ENCODE measurements around the gene MAN2A1.

Gene MAN2A1

DNA sequence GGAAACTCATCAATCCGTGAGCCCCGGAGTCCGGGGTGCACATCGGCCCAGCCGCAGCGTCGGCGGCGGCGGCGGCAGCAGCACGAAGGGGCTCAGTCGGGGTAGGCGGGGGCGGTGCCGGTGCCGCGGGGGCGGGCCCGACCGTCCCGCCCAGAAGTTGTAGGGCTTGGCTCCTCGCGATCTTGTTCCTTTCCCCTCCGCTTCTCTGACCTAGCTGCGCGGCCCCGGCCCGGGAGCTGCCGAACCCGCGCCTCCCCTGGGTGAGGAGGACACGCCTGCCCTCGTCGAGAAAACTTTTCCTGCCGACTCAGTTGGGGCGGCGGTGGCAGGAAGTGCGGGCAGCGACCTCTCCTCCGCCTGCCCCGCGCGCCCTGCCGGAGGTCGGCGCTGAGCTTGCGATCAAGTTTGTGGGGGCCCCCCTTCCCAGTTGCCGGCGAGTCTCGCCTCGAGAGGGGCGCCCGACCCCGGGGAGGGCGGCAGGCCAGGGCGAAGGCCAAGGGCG lies at the start of gene MAN2A1:
MAN2A1 (plus strand) TSS at position 188 of the 502 bp plus-strand sequence. CDS start 491 bp downstream, outside the sequence.
- intact Hi-C loops (cut with DNase I), result loop anchor here (5.0 kb wide), 1 partner anchor 77 kb away; no protein-coding TSS in a partner anchor

DNA sequence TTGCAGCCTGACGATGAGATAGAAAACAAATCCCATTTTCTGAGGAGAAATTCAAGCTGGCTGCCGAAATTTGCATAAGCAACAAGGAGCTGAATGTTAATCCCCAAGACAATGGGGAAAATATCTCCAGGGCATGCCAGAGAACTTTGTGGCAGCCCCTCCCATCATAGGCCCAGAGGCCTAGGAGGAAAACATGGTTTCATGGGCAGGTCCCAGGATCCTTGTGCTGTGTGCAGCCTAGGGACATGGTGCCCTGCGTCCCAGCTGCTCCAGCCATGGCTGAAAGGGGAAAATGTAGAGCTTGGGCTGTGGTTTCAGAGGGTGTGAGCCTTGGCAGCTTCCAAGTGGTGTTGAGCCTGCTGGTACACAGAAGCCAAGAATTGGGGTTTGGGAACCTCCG lies 48.8 kb upstream of the MAN2A1 start:
- DNase-seq, result no peak
- intact Hi-C loops (cut with DNase I), result no loop called here

More for the DNA sequence above, at the start of gene MAN2A1:
- DNase-seq, result peak; percentile 29 to 86 (median 72)

DNA sequence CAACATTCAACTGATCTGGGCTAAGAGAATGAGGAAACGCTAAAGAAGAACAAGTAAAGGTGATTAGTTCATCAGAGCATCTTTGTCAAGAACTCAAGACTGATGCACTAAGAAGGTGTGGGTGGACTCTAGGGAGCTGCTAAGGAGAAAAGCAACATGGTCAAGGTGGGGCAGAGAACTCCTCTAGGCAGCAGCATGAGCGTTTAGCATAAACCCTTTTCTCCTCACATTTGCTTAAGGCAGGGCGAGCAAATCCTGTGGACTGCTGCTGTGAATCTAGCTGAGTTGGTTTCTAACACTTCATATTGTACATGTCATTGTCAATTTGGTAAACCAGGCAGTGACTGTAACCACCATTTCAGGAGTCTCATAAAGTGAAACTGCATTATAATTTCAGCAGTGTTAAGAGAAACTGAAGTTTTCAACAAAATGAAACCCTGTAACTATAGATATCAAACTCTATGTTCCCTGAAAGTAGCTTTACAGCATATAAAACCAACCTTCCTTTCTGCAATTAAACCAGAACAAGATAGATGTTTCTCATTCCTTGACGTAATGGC lies 45.9 kb upstream of the MAN2A1 start:
- intact Hi-C loops (cut with DNase I), result no loop called here
- no peak for DNase-seq

DNA sequence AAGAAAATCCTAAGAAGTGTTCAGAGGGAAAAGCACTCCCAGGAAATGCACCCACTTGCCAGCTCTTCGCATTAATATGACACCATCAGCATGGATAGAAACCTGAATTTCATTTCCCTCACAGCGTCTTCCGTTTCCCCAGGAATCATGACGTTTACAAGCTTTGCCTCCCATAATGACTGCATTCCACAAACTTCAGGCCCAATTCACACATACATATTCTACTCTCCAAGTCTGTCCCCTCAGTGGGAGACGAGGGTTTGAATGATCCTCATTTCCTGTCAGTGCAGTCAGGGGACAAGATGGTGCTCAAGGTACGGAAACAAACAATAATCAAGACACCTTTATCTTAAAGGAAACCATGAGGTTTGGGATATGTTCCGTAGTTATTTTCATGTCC lies 44.9 kb upstream of the MAN2A1 start:
- intact Hi-C loops (cut with DNase I), result no loop called here
- no peak for DNase-seq

DNA sequence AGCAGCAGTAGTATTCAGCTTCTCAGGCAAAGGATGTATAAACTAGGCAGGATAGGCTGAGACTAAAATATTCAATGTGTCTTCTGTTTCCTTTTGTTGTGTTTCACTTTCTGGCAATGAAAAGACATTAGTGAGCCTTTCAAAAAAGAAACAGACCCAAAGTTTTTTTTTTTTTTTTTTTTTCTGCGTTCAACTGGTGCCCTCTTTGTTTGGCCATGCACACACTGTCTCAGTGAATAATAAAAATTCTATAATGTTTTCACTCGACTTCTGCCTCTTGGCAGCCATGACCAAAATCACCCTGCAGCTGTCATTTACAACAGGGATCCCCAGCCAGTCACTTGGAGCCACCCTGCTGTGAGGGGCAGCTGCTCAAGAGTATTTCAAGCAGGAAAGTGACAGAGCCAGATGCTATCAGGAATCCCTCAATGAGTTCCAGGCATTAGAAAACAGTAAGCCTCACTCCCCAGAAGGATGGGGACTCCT lies 44.0 kb upstream of the MAN2A1 start:
- intact Hi-C loops (cut with DNase I), result no loop called here
- peak; percentile 14 to 84 (median 60) for DNase-seq

DNA sequence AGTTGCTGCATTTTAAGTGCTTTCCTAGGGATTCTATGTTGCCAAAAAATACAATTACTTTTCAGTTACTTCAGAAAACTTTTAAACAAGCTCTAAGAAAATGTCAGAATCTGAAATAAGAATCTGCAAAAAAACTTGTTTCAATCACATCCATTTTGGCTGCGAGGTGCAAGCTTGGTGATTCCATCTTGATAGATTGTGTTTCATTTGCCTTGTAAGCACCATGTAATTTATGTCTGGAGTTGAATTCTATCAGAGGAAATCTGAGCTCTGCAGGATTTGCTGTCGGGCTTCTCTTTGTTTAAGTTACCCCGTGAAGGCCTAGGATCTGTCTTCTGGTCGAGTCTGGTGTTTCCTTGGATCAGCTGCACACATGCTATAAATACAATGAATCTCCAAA lies 40.4 kb upstream of the MAN2A1 start:
- no peak for DNase-seq
- intact Hi-C loops (cut with DNase I), result no loop called here

DNA sequence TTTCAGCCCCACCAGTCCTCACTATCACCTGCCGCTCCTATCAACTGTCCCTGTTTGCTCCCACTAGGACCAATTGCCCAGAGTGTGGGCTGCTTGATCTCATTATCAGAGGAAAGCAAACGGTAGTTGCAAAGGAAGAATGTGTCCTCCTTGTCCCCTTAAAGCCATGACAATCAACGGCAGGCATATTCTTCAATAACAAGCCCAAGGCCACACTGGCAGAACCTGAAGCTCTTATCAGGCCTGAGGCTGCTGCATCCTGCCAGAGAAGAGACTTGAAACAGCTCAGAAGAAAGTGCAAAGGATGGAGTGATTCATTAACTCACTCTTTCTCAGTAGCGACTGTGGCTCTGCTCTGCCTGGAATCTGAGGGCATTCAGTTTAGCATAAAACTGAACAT lies 39.2 kb upstream of the MAN2A1 start:
- intact Hi-C loops (cut with DNase I), result no loop called here
- no peak for DNase-seq

DNA sequence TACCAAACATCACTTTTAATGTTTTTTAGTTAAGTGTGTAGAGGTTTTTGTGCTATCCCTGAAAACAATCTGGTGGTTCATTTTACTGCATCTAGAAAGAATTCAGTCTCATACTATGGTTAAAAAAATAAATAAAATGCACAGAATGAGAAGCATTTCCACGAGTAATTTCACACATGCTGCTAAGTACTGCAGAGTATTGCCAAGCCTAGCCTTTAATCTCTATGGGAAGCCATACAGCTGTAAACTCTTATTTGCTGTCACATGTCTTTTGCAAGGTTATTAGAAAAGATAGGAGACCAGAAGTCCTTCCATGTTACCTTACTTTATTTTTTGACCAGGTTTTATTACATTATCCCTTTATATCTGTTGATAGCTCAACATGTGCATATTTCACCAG lies 37.6 kb upstream of the MAN2A1 start:
- no peak for DNase-seq
- intact Hi-C loops (cut with DNase I), result no loop called here

DNA sequence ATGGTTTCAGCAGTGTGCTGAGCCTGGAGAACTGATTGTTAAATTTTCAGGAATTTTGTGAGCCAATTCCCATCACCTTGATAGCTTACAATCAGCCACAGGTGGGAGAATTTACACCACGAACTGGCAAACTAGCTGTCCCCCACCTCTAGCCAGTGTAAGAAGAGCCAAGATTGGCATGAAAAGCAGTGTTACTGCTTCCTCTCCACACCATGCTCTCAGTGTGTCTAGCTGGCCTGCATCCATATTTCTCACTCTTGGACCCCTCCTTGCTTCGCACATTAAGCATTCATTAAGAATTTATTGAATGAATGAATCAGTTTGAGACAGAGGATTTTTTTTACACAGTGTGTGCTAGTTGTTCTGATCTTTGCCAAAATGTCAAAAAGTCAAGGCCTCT lies 36.7 kb upstream of the MAN2A1 start:
- intact Hi-C loops (cut with DNase I), result no loop called here
- no peak for DNase-seq

DNA sequence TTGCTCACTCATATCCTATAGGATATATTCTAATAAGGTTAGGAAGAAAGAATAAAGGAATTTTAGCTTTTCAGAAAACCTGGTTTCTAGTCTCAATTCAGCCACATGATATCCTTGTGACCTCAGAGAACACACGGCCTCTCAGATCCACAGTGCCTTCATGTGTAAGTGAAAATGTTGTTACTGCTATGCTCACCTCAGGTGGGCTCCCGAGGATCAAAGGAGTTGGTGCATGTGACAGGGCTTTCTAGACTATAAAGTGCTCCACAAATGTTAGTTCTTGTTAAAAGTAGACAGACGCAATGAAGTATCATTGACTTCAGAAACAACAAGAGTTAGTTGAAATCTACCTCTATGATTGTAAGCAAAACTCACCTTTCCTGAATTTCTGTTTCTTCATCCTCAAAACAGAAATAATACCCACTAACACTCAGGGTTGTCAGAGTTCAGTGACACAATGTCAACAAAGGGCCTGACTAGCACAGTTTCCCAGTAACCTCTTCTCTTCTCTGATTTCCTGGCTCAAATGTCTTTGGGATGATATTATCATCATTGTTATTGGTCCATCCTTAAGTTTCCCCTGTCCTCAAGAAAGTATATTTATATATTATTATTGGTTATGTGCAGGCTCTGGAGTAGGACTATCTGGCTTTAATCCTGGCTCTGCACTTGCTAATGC lies 36.0 kb upstream of the MAN2A1 start:
- no peak for DNase-seq
- intact Hi-C loops (cut with DNase I), result no loop called here

DNA sequence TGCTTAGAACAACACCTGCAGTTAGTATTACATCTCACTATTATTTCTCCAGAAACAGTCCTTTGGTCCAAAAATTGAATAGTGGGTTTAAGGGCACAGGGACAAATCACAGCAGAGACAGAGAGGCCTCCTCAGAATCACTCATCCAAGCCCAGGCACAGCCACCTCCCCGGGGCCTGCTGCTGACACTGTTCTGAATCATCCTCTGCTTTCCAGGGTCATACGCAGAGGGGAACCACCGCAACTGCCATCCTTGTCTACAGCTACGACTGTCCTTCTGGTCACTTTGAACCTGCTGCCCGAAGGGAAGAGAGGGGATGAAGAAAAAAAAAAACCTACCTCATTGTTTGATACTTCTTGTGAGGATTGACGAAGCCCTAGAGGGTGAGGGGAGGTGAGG lies 35.3 kb upstream of the MAN2A1 start:
- DNase-seq, result no peak
- intact Hi-C loops (cut with DNase I), result no loop called here

DNA sequence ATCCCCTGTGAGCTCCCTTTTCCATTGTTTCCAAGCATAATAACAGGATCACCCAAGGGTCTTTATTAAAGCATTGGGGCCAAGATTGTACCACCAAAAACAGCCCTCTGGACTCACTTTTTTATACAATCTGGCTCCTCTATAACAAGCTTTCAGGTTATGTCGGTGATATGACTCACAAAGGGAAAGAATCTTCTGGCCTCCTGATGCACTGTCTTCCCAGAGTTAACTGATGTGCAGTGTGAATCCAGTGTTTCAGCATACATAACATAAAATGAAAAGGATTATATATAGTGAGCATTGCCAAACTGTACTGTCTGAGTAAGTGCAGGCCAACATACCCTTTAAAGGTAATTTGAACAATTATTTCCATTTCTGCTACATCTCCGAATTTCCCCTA lies 33.9 kb upstream of the MAN2A1 start:
- intact Hi-C loops (cut with DNase I), result no loop called here
- DNase-seq, result no peak

DNA sequence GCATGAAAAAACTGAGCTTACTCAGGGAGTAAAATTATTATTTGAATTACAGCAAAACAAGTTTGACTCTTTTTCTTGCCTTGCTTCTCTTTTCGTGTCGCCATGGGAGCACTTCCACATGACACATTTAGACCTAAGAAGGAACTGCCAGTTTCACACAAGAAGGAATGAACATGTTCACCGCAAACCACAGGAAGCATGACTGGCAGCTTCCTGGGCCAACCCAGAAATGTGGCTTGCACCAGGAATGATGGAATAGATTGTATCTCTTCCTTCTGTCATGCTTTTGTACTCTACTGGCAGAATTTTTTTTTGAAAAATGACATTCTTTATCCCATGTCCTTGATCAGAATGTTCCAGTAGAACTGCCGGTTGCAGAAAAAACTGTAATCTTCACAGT lies 32.9 kb upstream of the MAN2A1 start:
- intact Hi-C loops (cut with DNase I), result no loop called here
- peak in 33 of 42 donors; percentile 14 to 70 (median 45) for DNase-seq

DNA sequence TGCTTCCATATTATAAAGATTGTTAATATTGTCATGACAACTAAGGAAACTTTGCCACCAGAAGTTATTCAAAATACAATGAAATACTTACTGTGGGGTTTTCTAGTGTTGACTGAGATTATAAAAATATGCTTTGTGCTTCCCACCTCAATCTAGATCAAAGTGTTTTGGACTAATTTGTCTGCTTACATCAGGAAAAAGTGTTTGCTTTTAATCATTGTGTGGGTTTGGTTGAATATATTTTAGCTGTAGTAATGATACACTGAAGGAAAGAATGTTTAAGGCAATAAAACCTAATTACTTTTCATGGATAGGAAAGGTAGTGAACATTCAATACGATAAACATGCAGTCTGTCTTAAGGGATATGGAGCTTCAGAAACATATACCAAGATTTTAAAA lies 29.8 kb upstream of the MAN2A1 start:
- DNase-seq, result no peak
- intact Hi-C loops (cut with DNase I), result no loop called here

DNA sequence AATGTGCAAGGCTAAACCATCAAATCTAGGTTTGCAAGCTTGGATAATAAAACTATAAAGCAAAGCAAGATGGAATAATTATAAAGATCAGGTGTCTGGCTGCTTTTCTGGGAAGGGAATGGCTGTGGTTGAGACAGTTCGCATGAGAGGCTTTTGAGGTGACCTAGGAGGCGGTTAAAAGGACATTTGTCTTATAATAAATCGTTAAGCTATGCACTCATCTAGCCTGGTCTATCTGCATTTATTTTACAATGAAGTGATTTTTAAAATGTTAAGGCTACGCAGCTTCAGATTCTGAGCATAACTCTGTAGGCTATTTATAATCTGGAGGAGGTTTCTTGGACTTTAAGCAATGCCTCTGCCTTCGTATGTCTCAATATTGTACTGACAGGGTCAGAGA lies 29.4 kb upstream of the MAN2A1 start:
- intact Hi-C loops (cut with DNase I), result no loop called here
- no peak for DNase-seq

DNA sequence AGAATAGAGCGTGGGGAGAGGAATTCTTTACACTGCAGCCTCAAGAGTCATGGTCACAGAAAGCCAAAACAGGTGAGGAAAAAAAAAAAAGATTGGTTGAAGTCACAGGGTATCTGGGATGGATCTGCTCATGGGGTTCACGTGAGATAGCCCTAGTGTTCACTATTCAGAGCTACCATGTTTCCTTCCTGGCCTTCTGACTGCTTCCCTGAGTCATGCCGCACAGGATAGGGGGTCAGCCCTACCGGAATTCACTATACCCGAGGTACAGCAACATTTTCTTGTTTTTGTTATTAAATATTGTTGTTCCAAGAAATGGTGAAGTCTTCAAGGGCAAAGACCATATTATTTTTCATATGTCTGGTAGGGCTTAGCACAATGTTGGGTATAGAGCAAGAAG lies 21.5 kb upstream of the MAN2A1 start:
- intact Hi-C loops (cut with DNase I), result no loop called here

DNA sequence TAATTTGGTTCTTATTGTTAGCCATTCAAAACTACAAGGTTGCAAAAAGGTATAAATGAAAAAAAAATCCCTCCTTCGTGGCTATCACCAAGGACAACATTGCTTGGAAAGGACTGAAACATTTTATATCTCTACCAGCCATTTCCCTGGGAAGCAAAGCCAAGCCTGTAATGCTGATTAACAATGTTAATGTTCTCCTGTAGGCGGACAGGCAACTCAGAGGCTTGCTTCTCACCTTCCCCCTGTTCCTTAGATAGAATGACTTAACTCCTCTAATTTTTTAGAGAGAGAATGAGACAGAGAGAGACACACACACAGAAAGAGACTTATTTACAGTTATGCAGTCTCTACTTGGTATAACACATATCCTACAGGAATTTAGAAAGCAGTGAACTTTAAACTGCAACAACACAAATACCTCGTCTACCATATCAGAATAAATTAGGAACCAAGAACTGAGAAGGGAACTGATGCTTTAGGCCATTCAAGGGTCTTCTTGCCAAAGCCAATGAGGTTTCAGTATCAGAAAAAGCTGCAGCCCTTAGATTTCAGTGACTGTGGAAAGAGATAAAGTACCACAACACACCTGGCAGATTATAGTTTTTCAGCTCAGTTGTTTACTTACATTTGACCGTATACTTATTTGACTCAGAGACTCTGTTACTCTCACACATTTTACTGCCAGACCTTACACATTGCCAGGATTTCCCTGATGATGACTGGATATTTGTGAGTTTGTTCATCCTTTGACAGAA lies 20.9 kb upstream of the MAN2A1 start:
- intact Hi-C loops (cut with DNase I), result no loop called here
- DNase-seq, result peak in 15 of 42 donors; percentile 6 to 76 (median 40)

More for the DNA sequence above, 21.5 kb upstream of the MAN2A1 start:
- no peak for DNase-seq

DNA sequence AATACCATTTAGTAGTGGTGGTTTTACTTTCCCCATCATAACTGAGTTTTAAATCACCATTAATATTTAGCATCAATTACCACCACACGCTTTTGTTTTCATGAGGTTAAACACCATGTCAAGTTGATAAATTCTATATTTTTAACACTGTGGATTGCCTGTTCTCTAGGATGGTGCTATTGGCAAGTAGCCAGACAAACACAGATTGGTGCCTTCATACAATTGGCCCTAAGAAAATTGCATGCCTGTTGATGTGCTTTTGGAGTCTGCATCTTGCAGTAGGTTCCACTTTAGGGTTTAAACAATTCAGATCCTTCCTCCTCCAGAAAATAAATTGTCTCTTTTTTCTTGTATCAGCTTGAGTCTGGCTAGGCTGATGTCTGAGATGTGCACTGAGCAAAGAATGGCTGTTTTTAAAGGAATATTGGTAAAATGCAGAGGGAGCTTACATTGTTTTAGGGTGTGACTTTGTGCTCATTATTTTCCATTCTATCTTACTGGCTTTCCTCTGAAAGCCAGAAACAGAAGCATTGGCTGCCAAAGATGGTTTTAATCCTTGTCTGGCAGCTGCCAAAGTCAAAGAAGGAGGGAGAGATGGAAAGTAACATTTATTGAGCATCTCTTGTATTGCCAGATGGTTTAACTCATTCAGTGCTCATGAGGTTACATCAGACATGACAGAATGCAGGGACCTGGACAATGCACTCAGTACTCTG lies 19.6 kb upstream of the MAN2A1 start:
- intact Hi-C loops (cut with DNase I), result no loop called here
- DNase-seq, result no peak

DNA sequence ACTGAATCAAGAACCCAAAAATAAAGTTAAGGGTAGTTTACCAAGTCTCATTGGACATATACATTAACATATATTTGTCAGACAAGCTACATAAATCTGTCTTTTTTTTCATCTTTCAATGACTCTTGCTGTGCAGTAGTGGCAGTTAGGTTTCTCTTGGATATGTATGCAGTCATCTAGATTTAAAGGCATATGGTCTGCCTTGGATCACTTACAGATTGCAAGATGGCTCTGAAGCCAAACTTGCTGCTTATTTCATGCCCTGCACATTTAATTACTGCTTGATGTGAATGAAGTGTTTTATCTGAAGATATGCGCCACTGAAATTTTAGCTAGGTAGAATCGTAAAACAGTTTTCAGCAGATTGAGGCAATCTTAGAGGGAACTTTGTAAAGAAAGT lies 18.6 kb upstream of the MAN2A1 start:
- DNase-seq, result no peak
- intact Hi-C loops (cut with DNase I), result no loop called here

DNA sequence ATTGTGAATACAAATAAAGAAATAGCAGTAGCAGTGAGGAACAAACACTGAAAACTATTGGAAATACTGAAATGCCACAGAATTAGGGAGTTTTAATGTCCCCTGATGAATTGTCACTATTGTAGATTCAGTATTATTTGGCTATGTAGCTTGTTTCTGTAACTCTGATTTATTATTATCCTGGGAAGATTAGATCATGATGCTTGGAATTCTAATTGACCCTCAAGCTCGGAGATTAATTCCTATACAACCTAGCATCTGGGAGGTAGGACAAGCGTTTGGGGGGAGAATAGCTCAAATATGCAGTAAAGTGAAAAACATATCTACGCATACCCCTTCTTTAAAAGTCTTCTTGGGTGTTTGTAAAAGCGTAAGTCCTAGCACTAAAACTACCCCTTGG lies 15.1 kb upstream of the MAN2A1 start:
- intact Hi-C loops (cut with DNase I), result no loop called here

More for the DNA sequence above, 15.1 kb upstream of the MAN2A1 start:
- DNase-seq, result no peak

Data from head of caudate nucleus (tissue), 42 donors.